HCT116 (cell line): ENCODE measurements around the gene HIGD1A. TPM values are rescaled to one million over a fixed set of nuclear protein-coding genes. Genes with fewer than 3 reads are reported as not detected.

Experiments
- ATAC-seq: fragments of 200-7000 bp; cut with Tn5 transposase; 2 replicates; pipeline ENCODE4 v1.9.1; 2020; ENCODE audit warnings: mild to moderate bottlenecking, moderate library complexity
- BruUV-seq: library from RNA; stranded (reverse); fragments of 400-500 nt; replicated peaks from 2 replicates; lab custom pipeline; 2021; lab: Mats Ljungman, UMichigan
- CTCF ChIA-PET: fragments of 300-600 bp; sonication (Branson Sonifier 250); formaldehyde crosslinking; loops from one replicate; lab custom pipeline; 2021; ENCODE audit warnings: antibody characterized with exemption; lab: Charles Lee
- POLR2A ChIA-PET: fragments of 300-600, 350-600 bp; sonication (Branson Sonifier 250); formaldehyde crosslinking; loops from one replicate; lab custom pipeline; 2021; ENCODE audit warnings: antibody characterized with exemption; lab: Charles Lee
- RAD21 ChIA-PET, 2 experiments: fragments of 300-600 bp; sonication (Branson Sonifier 250); formaldehyde crosslinking; loops; one replicate each; lab custom pipeline; 2023; ENCODE audit warnings: low total read pairs in 2 of 2; ENCODE audit not compliant: uncharacterized antibody in 2 of 2, unreplicated experiment in 2 of 2, low non-redundant PET in 1 of 2; lab: Charles Lee
- DNase-seq: peaks from one replicate; pipeline ENCODE4 v3.0.0-alpha.2; 2010; ENCODE audit warnings: low read depth, low spot score
- H2AFZ ChIP-seq: fragments of 200-600 bp; shearing (Covaris generic), sonication (generic); 2 replicates; pipeline ENCODE4 v1.6.1; 2017; ENCODE audit warnings: low read depth, mixed run types, mixed read lengths, antibody characterized with exemption, low read length; ENCODE audit not compliant: poor library complexity, severe bottlenecking
- H3K27ac ChIP-seq: 2 replicates; pipeline ENCODE4 v1.5.1; 2012; ENCODE audit warnings: low read depth, low read length
- H3K27me3 ChIP-seq: fragments of 200-600 bp; sonication (generic); 2 replicates; pipeline ENCODE4 v1.6.1; 2016; ENCODE audit warnings: mixed run types, low read length, mixed read lengths; ENCODE audit not compliant: insufficient read depth
- H3K36me3 ChIP-seq, 2 experiments: fragments of 200-500 bp in 1 of 2; fragments of 200-600 bp in 1 of 2; sonication (Bioruptor generic) in 1 of 2; sonication (generic) in 1 of 2; 2 replicates each; pipeline versions ENCODE4 v1.5.1 to v1.6.1; 2014 to 2016; ENCODE audit warnings: low read length in 2 of 2, inconsistent platforms in 1 of 2, mixed read lengths in 1 of 2, mixed run types in 1 of 2; ENCODE audit not compliant: insufficient read depth in 2 of 2, control insufficient read depth in 1 of 2
- H3K4me1 ChIP-seq, 2 experiments: fragments of 200-600 bp in 1 of 2; sonication (generic) in 1 of 2; 2 replicates each; pipeline versions ENCODE4 v1.5.1 to v1.6.1; 2012 to 2017; ENCODE audit warnings: low read length in 2 of 2, inconsistent platforms in 1 of 2, mild to moderate bottlenecking in 1 of 2, mixed read lengths in 1 of 2, mixed run types in 1 of 2, moderate library complexity in 1 of 2; ENCODE audit not compliant: insufficient read depth in 2 of 2, control insufficient read depth in 1 of 2
- H3K4me2 ChIP-seq: fragments of 200-600 bp; sonication (generic); 2 replicates; pipeline ENCODE4 v1.6.1; 2017; ENCODE audit warnings: mixed run types, low read length, mixed read lengths
- H3K4me3 ChIP-seq, 2 experiments: fragments of 200-600 bp in 1 of 2; sonication (generic) in 1 of 2; replicated peaks in 1 of 2; 2 replicates each; pipeline ENCODE4 v1.5.1; 2011 to 2016; ENCODE audit warnings: low read length in 2 of 2, control low read depth in 1 of 2, low read depth in 1 of 2, mild to moderate bottlenecking in 1 of 2, mixed read lengths in 1 of 2, mixed run types in 1 of 2
- H3K79me2 ChIP-seq: fragments of 200-600 bp; sonication (generic); 2 replicates; pipeline ENCODE4 v1.6.1; 2017; ENCODE audit warnings: mild to moderate bottlenecking, mixed run types, low read length, moderate library complexity, mixed read lengths; ENCODE audit not compliant: insufficient read depth
- H3K9ac ChIP-seq: fragments of 200-600 bp; sonication (generic); 2 replicates; pipeline ENCODE4 v1.6.1; 2016; ENCODE audit warnings: low read length, mixed read lengths
- H3K9me2 ChIP-seq: fragments of 200-600 bp; sonication (generic), shearing (Covaris generic); 2 replicates; pipeline ENCODE4 v1.6.1; 2017; ENCODE audit warnings: mixed run types, mild to moderate bottlenecking, moderate library complexity; ENCODE audit not compliant: insufficient read depth
- H3K9me3 ChIP-seq, 2 experiments: fragments of 200-500 bp in 1 of 2; fragments of 200-600 bp in 1 of 2; sonication (Bioruptor generic) in 1 of 2; sonication (generic) in 1 of 2; 2 replicates each; pipeline ENCODE4 v1.6.1; 2014 to 2017; ENCODE audit warnings: low read length in 2 of 2, mixed read lengths in 2 of 2, inconsistent platforms in 1 of 2, low read depth in 1 of 2, mild to moderate bottlenecking in 1 of 2, mixed run types in 1 of 2, moderate library complexity in 1 of 2; ENCODE audit not compliant: control insufficient read depth in 1 of 2, insufficient read depth in 1 of 2
- H4K20me1 ChIP-seq: fragments of 200-600 bp; sonication (generic), shearing (Covaris generic); 2 replicates; pipeline ENCODE4 v1.6.1; 2017; ENCODE audit warnings: mixed run types, mild to moderate bottlenecking, moderate library complexity; ENCODE audit not compliant: insufficient read depth
- POLR2A ChIP-seq: IDR thresholded peaks from 2 replicates; pipeline ENCODE4 v1.7.0; 2011; ENCODE audit warnings: borderline replicate concordance; ENCODE audit not compliant: insufficient read depth, insufficient read length; ENCODE audit errors: extremely low read depth
- SIN3A ChIP-seq: IDR thresholded peaks from 2 replicates; pipeline ENCODE4 v1.6.1; 2012; ENCODE audit warnings: low read depth
- TCF7L2 ChIP-seq: IDR thresholded peaks from 2 replicates; pipeline ENCODE4 v1.7.0; 2011; ENCODE audit warnings: borderline replicate concordance, inconsistent platforms; ENCODE audit not compliant: insufficient read depth, insufficient read length; ENCODE audit errors: extremely low read depth
- YY1 ChIP-seq: IDR thresholded peaks from 2 replicates; pipeline ENCODE4 v1.6.1; 2011; ENCODE audit warnings: low read length, low read depth, moderate library complexity, mild to moderate bottlenecking; ENCODE audit not compliant: insufficient replicate concordance; ENCODE audit errors: extremely low read depth
- ZFX ChIP-seq: fragments of 450-650 bp; IDR thresholded peaks from 2 replicates; pipeline ENCODE4 v1.6.1; 2017
- intact Hi-C: fragments of 100-400 bp; cut with micrococcal nuclease; formaldehyde crosslinking; loops from 2 replicates; pipeline ENCODE4 v1.10.0; 2022
- total RNA-seq: library from RNA; stranded (reverse); gene quantifications from one replicate; pipeline ENCODE4 v1.2.1, GENCODE V29; 2021; ENCODE audit not compliant: unreplicated experiment
- TF ChIP-seq, protein P1 (sequence below), 3 experiments: fragments of 200-600 bp in 1 of 3; sonication (generic) in 1 of 3; IDR thresholded peaks in 2 of 3; conservative IDR thresholded peaks in 1 of 3; 2 replicates each; pipeline ENCODE4 v1.5.1; 2012 to 2017; ENCODE audit warnings: low read depth in 2 of 3, low read length in 2 of 3, antibody characterized with exemption in 1 of 3, borderline replicate concordance in 1 of 3, control low read depth in 1 of 3, mild to moderate bottlenecking in 1 of 3, mixed read lengths in 1 of 3, mixed run types in 1 of 3, moderate library complexity in 1 of 3; ENCODE audit not compliant: insufficient read depth in 1 of 3
- TF ChIP-seq, protein P2 (sequence below): IDR thresholded peaks from 2 replicates; pipeline ENCODE4 v1.6.1; 2012; ENCODE audit warnings: low read depth

Gene HIGD1A
- total RNA-seq, 1 experiment from 2014 or later = 71.2 TPM

DNA sequence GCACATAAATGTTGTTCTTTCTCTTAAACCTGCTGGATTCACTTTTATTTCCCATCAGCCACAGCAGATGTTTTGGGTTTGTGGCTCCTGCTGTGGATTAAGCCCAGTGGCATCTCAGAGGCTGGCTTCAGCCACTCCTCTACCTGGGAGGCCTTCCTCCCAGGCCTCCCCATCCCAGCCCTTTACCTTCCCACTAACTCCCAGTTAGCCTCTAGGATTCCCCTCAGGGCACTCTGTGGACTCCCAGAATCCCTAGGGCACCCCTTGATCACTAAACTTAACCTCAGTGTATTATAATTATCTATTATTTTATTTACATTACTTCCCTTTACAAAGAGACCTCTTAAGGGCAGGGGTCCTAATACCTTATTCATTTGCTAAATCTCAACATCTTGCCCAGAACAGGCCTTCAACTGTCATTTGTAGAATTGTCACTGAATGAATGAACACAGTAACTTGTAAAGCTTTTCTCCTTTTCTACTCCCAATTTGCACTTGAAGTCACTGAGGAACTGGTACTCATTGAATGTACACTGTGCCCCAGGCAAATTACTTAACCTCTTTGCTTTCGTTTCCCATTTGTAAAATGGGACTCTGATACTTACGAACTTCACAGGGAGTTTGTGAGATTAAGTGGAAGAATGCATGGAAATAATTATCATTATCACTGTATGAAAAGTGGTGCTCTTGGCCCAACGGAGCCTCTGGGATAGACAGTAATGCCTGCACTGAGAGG is 39.6 kb downstream of the HIGD1A start:
- RAD21 ChIA-PET = no interaction called here
- no peak overlapping the region for H3K4me3 ChIP-seq
- H3K27ac ChIP-seq = no peak overlapping the region
- no peaks in the 10 kb centered on the region for H3K4me1 ChIP-seq
- DNase-seq = no peak
- no peak overlapping the region for H2AFZ ChIP-seq
- POLR2A ChIA-PET = no interaction called here
- H4K20me1 ChIP-seq = no peaks in the 10 kb centered on the region
- CTCF ChIA-PET = no interaction called here
- no peaks in the 10 kb centered on the region for H3K27me3 ChIP-seq
- no peaks in the 10 kb centered on the region for H3K36me3 ChIP-seq
- no peaks in the 10 kb centered on the region for H3K9me2 ChIP-seq
- ATAC-seq = no peak
- no peaks in the 10 kb centered on the region for H3K79me2 ChIP-seq
- TF ChIP-seq, protein P1, sequence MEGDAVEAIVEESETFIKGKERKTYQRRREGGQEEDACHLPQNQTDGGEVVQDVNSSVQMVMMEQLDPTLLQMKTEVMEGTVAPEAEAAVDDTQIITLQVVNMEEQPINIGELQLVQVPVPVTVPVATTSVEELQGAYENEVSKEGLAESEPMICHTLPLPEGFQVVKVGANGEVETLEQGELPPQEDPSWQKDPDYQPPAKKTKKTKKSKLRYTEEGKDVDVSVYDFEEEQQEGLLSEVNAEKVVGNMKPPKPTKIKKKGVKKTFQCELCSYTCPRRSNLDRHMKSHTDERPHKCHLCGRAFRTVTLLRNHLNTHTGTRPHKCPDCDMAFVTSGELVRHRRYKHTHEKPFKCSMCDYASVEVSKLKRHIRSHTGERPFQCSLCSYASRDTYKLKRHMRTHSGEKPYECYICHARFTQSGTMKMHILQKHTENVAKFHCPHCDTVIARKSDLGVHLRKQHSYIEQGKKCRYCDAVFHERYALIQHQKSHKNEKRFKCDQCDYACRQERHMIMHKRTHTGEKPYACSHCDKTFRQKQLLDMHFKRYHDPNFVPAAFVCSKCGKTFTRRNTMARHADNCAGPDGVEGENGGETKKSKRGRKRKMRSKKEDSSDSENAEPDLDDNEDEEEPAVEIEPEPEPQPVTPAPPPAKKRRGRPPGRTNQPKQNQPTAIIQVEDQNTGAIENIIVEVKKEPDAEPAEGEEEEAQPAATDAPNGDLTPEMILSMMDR (IDR thresholded peaks at IDR 0.05 in 2 of 3, conservative IDR thresholded peaks at IDR 0.05 in 1 of 3; ENCODE audit: borderline replicate concordance in 1 of 3, insufficient read depth in 1 of 3, low read depth in 2 of 3, low read length in 2 of 3) = no peak
- TF ChIP-seq SIN3A (no peak), POLR2A (no peak), YY1 (no peak), ZFX (no peak), TCF7L2 (no peak)
- TF ChIP-seq, protein P2, sequence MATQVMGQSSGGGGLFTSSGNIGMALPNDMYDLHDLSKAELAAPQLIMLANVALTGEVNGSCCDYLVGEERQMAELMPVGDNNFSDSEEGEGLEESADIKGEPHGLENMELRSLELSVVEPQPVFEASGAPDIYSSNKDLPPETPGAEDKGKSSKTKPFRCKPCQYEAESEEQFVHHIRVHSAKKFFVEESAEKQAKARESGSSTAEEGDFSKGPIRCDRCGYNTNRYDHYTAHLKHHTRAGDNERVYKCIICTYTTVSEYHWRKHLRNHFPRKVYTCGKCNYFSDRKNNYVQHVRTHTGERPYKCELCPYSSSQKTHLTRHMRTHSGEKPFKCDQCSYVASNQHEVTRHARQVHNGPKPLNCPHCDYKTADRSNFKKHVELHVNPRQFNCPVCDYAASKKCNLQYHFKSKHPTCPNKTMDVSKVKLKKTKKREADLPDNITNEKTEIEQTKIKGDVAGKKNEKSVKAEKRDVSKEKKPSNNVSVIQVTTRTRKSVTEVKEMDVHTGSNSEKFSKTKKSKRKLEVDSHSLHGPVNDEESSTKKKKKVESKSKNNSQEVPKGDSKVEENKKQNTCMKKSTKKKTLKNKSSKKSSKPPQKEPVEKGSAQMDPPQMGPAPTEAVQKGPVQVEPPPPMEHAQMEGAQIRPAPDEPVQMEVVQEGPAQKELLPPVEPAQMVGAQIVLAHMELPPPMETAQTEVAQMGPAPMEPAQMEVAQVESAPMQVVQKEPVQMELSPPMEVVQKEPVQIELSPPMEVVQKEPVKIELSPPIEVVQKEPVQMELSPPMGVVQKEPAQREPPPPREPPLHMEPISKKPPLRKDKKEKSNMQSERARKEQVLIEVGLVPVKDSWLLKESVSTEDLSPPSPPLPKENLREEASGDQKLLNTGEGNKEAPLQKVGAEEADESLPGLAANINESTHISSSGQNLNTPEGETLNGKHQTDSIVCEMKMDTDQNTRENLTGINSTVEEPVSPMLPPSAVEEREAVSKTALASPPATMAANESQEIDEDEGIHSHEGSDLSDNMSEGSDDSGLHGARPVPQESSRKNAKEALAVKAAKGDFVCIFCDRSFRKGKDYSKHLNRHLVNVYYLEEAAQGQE = no peak
- no peaks in the 10 kb centered on the region for H3K9me3 ChIP-seq
- no peak overlapping the region for H3K4me2 ChIP-seq
- BruUV-seq = no TSS peak
- H3K9ac ChIP-seq = no peak overlapping the region
- intact Hi-C loops = no loop called here
